ENCODE measurements around the gene TMEM165. TPM values are rescaled to one million over a fixed set of nuclear protein-coding genes. Genes with fewer than 3 reads are reported as not detected.

TMEM165 gene
- total and polyA plus RNA-seq, 9 of the 15 experiments (the other 6 are each of a cell fraction or from before 2014, with no cell fraction given): 21.3 to 145 (median 96.8) TPM

DNA sequence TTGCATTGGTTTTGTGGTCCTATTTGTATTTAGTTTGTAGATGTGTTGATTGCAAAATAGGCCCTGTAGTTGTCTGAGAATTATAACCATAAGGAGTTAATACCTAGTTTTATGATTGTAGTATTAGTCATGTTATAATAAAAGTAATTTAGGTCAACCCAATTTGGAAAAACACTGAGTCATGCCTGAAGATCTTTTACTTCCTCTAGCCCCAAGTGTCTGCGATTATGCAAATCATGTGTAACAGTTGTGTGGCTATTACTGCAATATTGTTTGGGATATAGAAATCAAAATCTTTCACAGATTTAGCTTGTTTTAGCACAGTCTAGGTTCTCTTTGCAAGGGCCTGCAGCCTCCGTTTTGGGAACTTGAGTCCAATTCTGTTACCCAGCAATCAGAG is 37.1 kb upstream of the TMEM165 start (continued):
- TF ChIP-seq, protein P1, sequence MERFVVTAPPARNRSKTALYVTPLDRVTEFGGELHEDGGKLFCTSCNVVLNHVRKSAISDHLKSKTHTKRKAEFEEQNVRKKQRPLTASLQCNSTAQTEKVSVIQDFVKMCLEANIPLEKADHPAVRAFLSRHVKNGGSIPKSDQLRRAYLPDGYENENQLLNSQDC (CRISPR knock-in tag; IDR thresholded peaks at IDR 0.05): no peak
- TF ChIP-seq NR2C2 (CRISPR knock-in tag; IDR thresholded peaks at IDR 0.05) (no peak), NR2C2 (tag; IDR thresholded peaks at IDR 0.05) (peak; percentile 13; the same call in 1 of the 2 replicates), KLF10 (CRISPR knock-in tag; IDR thresholded peaks at IDR 0.05) (no peak), PHB (CRISPR knock-in tag; IDR thresholded peaks at IDR 0.05) (no peak), ATF7 (IDR thresholded peaks at IDR 0.05) (0 out of 2 replicates have a peak, but pooled peaks have one; percentile 20), ZNF24 (IDR thresholded peaks at IDR 0.05) (no peak), JUN (IDR thresholded peaks at IDR 0.05; ENCODE audit: borderline replicate concordance, low read depth, low read length) (peak; percentile 50; the same call in 1 of the 2 replicates), JUN (CRISPR knock-in tag; IDR thresholded peaks at IDR 0.05; ENCODE audit: borderline replicate concordance) (no peak), KLF1 (tag; IDR thresholded peaks at IDR 0.05) (no peak), MCM3 (IDR thresholded peaks at IDR 0.05) (no peak), SUPT5H (IDR thresholded peaks at IDR 0.05) (no peak), ZNF146 (CRISPR knock-in tag; IDR thresholded peaks at IDR 0.05; ENCODE audit: unreplicated experiment) (no peak), HIVEP1 (CRISPR knock-in tag; IDR thresholded peaks at IDR 0.05) (no peak), NR2C1 (IDR thresholded peaks at IDR 0.05) (no peak), NR2C1 (tag; IDR thresholded peaks at IDR 0.05) (peak; percentile 34; the same call in 1 of the 2 replicates), TRIM24 (IDR thresholded peaks at IDR 0.05) (0 out of 4 replicates have a peak, but pooled peaks of 1 of the 2 experiments have one; percentile 21), ARNT (IDR thresholded peaks at IDR 0.05) (no peak), ARID1B (IDR thresholded peaks at IDR 0.05) (peak; percentile 43; the same call in 1 of the 2 replicates), MEF2A (IDR thresholded peaks at IDR 0.05; ENCODE audit: control insufficient read depth, low read depth, low read length) (0 out of 2 replicates have a peak, but pooled peaks have one; percentile 6), TRIM28 (IDR thresholded peaks at IDR 0.05) (no peak), CEBPG (CRISPR knock-in tag; IDR thresholded peaks at IDR 0.05) (peak; percentile 57; the same call in 1 of the 2 replicates), CEBPG (tag; conservative IDR thresholded peaks at IDR 0.05 in 1 of 2, IDR thresholded peaks at IDR 0.05 in 1 of 2) (peak; percentile 68 to 69), FOXJ2 (tag; IDR thresholded peaks at IDR 0.05) (no peak), EP300 (IDR thresholded peaks at IDR 0.05; ENCODE audit: low read length) (peak; percentile 41; the same call in 1 of the 2 replicates), TGIF2 (CRISPR knock-in tag; IDR thresholded peaks at IDR 0.05) (no peak)
- TF ChIP-seq, protein P2, sequence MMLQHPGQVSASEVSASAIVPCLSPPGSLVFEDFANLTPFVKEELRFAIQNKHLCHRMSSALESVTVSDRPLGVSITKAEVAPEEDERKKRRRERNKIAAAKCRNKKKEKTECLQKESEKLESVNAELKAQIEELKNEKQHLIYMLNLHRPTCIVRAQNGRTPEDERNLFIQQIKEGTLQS (IDR thresholded peaks at IDR 0.05): peak; percentile 79
- TF ChIP-seq, protein P2 (CRISPR knock-in tag; conservative IDR thresholded peaks at IDR 0.05): no peak
- TF ChIP-seq, protein P3, sequence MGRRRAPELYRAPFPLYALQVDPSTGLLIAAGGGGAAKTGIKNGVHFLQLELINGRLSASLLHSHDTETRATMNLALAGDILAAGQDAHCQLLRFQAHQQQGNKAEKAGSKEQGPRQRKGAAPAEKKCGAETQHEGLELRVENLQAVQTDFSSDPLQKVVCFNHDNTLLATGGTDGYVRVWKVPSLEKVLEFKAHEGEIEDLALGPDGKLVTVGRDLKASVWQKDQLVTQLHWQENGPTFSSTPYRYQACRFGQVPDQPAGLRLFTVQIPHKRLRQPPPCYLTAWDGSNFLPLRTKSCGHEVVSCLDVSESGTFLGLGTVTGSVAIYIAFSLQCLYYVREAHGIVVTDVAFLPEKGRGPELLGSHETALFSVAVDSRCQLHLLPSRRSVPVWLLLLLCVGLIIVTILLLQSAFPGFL (CRISPR knock-in tag; IDR thresholded peaks at IDR 0.05): no peak
- TF ChIP-seq, protein P4, sequence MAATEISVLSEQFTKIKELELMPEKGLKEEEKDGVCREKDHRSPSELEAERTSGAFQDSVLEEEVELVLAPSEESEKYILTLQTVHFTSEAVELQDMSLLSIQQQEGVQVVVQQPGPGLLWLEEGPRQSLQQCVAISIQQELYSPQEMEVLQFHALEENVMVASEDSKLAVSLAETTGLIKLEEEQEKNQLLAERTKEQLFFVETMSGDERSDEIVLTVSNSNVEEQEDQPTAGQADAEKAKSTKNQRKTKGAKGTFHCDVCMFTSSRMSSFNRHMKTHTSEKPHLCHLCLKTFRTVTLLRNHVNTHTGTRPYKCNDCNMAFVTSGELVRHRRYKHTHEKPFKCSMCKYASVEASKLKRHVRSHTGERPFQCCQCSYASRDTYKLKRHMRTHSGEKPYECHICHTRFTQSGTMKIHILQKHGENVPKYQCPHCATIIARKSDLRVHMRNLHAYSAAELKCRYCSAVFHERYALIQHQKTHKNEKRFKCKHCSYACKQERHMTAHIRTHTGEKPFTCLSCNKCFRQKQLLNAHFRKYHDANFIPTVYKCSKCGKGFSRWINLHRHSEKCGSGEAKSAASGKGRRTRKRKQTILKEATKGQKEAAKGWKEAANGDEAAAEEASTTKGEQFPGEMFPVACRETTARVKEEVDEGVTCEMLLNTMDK (IDR thresholded peaks at IDR 0.05; ENCODE audit: borderline replicate concordance, insufficient read depth, low read depth, low read length, poor library complexity, severe bottlenecking): no peak
